HepG2 (cell line): ENCODE results near the gene LYSMD1. TPM values are rescaled to one million over a fixed set of nuclear protein-coding genes. Genes with fewer than 3 reads are reported as not detected.

ENCODE experiments used
- BRCA1 ChIP-seq: sonication (generic); formaldehyde crosslinking; IDR thresholded peaks from 2 replicates; pipeline ENCODE4 v1.4.0; 2020; ENCODE audit warnings: missing genetic modification reagents
- ELK4 ChIP-seq: sonication (generic); formaldehyde crosslinking; IDR thresholded peaks from 2 replicates; pipeline ENCODE4 v1.9.0; 2021; ENCODE audit warnings: missing genetic modification reagents, borderline replicate concordance
- ETV6 ChIP-seq: sonication (generic); formaldehyde crosslinking; conservative IDR thresholded peaks from 2 replicates; pipeline ENCODE4 v1.4.0; 2020; ENCODE audit warnings: missing genetic modification reagents
- FOXC1 ChIP-seq: sonication (generic); formaldehyde crosslinking; IDR thresholded peaks from 2 replicates; pipeline ENCODE4 v1.8.0; 2022; ENCODE audit warnings: mild to moderate bottlenecking, missing genetic modification reagents, borderline replicate concordance
- HOXA3 ChIP-seq: sonication (generic); formaldehyde crosslinking; IDR thresholded peaks from 2 replicates; pipeline ENCODE4 v1.5.0; 2020; ENCODE audit warnings: missing genetic modification reagents
- HOXA5 ChIP-seq: sonication (generic); formaldehyde crosslinking; IDR thresholded peaks from 2 replicates; pipeline ENCODE4 v1.4.0; 2020; ENCODE audit warnings: missing genetic modification reagents
- ISX ChIP-seq: sonication (generic); formaldehyde crosslinking; conservative IDR thresholded peaks from 2 replicates; pipeline ENCODE4 v1.5.0; 2020; ENCODE audit warnings: missing genetic modification reagents
- KAT2B ChIP-seq: fragments of 150-350 bp; IDR thresholded peaks from 2 replicates; pipeline ENCODE4 v1.6.1; 2014; ENCODE audit warnings: low read depth, low read length, borderline replicate concordance
- MTF2 ChIP-seq: sonication (generic); formaldehyde crosslinking; IDR thresholded peaks from 2 replicates; pipeline ENCODE4 v1.5.0; 2020; ENCODE audit warnings: missing genetic modification reagents, borderline replicate concordance
- NBN ChIP-seq: fragments of 450-650 bp; conservative IDR thresholded peaks from 2 replicates; pipeline ENCODE4 v1.6.1; 2017
- PCBP2 ChIP-seq: fragments of 200-400 bp; formaldehyde crosslinking; optimal IDR thresholded peaks from 2 replicates; pipeline ENCODE3; 2018; ENCODE audit warnings: low read length, low read depth; ENCODE audit not compliant: poor library complexity, severe bottlenecking
- PHF8 ChIP-seq: sonication (generic); formaldehyde crosslinking; IDR thresholded peaks from 2 replicates; pipeline ENCODE4 v1.5.0; 2020; ENCODE audit warnings: missing genetic modification reagents
- SMAD3 ChIP-seq: sonication (generic); formaldehyde crosslinking; IDR thresholded peaks from 2 replicates; pipeline ENCODE4 v1.4.0; 2020; ENCODE audit warnings: missing genetic modification reagents
- WIZ ChIP-seq: sonication (generic); formaldehyde crosslinking; IDR thresholded peaks from 2 replicates; pipeline ENCODE4 v1.5.1; 2020; ENCODE audit warnings: mild to moderate bottlenecking, missing genetic modification reagents
- ZNF136 ChIP-seq: sonication (generic); formaldehyde crosslinking; IDR thresholded peaks from 2 replicates; pipeline ENCODE4 v1.8.1; 2022; ENCODE audit warnings: low read depth, mild to moderate bottlenecking, moderate library complexity, missing genetic modification reagents
- ZNF350 ChIP-seq: sonication (generic); formaldehyde crosslinking; IDR thresholded peaks from 2 replicates; pipeline ENCODE4 v1.4.0; 2020; ENCODE audit warnings: mild to moderate bottlenecking, low read depth, missing genetic modification reagents, borderline replicate concordance
- ZNF446 ChIP-seq: sonication (generic); formaldehyde crosslinking; IDR thresholded peaks from 2 replicates; pipeline ENCODE4 v1.5.0; 2020; ENCODE audit warnings: mild to moderate bottlenecking, missing genetic modification reagents
- ZNF557 ChIP-seq: sonication (generic); formaldehyde crosslinking; IDR thresholded peaks from 2 replicates; pipeline ENCODE4 v1.4.0; 2020; ENCODE audit warnings: missing genetic modification reagents
- ZNF567 ChIP-seq: sonication (generic); formaldehyde crosslinking; IDR thresholded peaks from 2 replicates; pipeline ENCODE4 v1.8.1; 2023; ENCODE audit warnings: mild to moderate bottlenecking, missing genetic modification reagents, borderline replicate concordance
- ZNF720 ChIP-seq: sonication (generic); formaldehyde crosslinking; IDR thresholded peaks from 2 replicates; pipeline ENCODE4 v1.4.0; 2020; ENCODE audit warnings: missing genetic modification reagents
- polyA plus RNA-seq, 8 experiments: library from polyadenylated mRNA; depleted of rRNA in 3 of 8; stranded (reverse) in 7 of 8; unstranded in 1 of 8; fragments of >200 nt; fragmentation: Illumina TruSeq in 4 of 8; extraction: Trizol in 4 of 8; gene quantifications; 2 replicates each; pipeline versions ENCODE4 v1.2.1 to v1.2.3, GENCODE V29; 2011 to 2016; ENCODE audit warnings: low read depth in 4 of 8, missing spikeins in 1 of 8, mixed read lengths in 1 of 8; ENCODE audit not compliant: insufficient read depth in 1 of 8
- total RNA-seq, 5 experiments: library from RNA; depleted of rRNA; stranded (reverse); fragments of >200 nt; fragmentation: Illumina TruSeq; extraction: Trizol; gene quantifications; 2 replicates each; pipeline ENCODE4 v1.2.3, GENCODE V29; 2016; ENCODE audit warnings: low read depth in 1 of 5
- TF ChIP-seq, protein P1 (sequence below): IDR thresholded peaks from 2 replicates; pipeline ENCODE4 v1.6.1; 2018; ENCODE audit warnings: missing genetic modification reagents, mild to moderate bottlenecking, missing compliant biosample characterization
- TF ChIP-seq, protein P2 (sequence below): sonication (generic); formaldehyde crosslinking; IDR thresholded peaks from 2 replicates; pipeline ENCODE4 v1.5.0; 2020; ENCODE audit warnings: missing genetic modification reagents
- TF ChIP-seq, protein P3 (sequence below): sonication (generic); formaldehyde crosslinking; IDR thresholded peaks from 2 replicates; pipeline ENCODE4 v1.4.0; 2020; ENCODE audit warnings: missing genetic modification reagents

LYSMD1 gene
- total and polyA plus RNA-seq, 2 of the 13 experiments (the other 11 are each of a cell fraction or from before 2014, with no cell fraction given): 3.8 to 4.8 TPM

DNA sequence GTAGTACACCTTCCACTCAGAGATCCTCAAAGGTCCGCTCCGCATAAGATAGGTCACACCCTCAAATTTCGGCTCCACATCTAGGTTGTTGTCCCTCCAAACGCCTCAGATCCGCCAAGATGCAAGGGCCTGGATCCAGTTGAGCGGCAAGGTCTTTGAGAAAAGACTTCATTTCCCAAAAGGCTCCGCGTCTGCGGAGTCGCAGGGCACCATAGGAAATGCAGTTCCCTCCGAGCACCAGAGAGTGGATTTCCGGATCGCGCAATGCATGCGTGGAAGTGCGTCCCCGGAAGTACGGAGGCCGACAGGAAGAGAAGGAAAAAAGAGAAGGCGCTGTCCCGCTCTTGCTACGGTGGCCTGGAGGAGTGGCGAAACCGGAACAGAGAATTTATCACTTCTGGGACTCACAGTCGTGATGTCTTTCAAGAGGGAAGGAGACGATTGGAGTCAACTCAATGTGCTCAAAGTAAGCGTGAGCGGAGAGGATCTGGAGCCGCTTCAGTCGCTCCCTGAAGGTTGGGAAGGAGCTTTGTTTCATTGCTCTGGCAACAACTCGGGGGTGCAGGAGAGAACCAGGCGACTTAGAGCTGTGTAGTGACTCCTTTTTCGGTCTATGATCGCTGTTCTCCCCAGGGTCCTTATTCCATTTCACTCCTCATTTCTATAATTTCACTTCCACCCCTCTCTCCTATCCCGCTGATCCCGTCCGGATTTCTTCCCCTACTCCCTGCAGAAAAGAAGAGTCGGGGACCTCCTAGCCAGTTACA, at the start of gene LYSMD1, which contains the start of gene SCNM1 (continued):
- TF ChIP-seq BRCA1 (CRISPR knock-in tag) (0 out of 2 replicates have a peak, but pooled peaks have one; percentile 90), PCBP2 (no peak), MTF2 (CRISPR knock-in tag) (no peak), NBN (no peak), PHF8 (CRISPR knock-in tag) (peak; percentile 91), ZNF136 (CRISPR knock-in tag) (0 out of 2 replicates have a peak, but pooled peaks have one; percentile 47), HOXA5 (CRISPR knock-in tag) (peak; percentile 54; the same call in 1 of the 2 replicates), ZNF557 (CRISPR knock-in tag) (0 out of 2 replicates have a peak, but pooled peaks have one; percentile 41), ELK4 (CRISPR knock-in tag) (peak; percentile 98; the same call in 1 of the 2 replicates), HOXA3 (peak; percentile 95), ZNF720 (no peak), SMAD3 (CRISPR knock-in tag) (peak; percentile 65; the same call in 1 of the 2 replicates), ZNF350 (peak; percentile 74), WIZ (CRISPR knock-in tag) (peak; percentile 76; the same call in 1 of the 2 replicates), ETV6 (CRISPR knock-in tag) (no peak; the same call in 1 of the 2 replicates), ZNF567 (CRISPR knock-in tag) (no peak), ISX (CRISPR knock-in tag) (no peak), FOXC1 (CRISPR knock-in tag) (no peak), KAT2B (no peak), ZNF446 (CRISPR knock-in tag) (no peak)
- TF ChIP-seq, protein P1, sequence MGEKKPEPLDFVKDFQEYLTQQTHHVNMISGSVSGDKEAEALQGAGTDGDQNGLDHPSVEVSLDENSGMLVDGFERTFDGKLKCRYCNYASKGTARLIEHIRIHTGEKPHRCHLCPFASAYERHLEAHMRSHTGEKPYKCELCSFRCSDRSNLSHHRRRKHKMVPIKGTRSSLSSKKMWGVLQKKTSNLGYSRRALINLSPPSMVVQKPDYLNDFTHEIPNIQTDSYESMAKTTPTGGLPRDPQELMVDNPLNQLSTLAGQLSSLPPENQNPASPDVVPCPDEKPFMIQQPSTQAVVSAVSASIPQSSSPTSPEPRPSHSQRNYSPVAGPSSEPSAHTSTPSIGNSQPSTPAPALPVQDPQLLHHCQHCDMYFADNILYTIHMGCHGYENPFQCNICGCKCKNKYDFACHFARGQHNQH (CRISPR knock-in tag): peak; percentile 54
- TF ChIP-seq, protein P2, sequence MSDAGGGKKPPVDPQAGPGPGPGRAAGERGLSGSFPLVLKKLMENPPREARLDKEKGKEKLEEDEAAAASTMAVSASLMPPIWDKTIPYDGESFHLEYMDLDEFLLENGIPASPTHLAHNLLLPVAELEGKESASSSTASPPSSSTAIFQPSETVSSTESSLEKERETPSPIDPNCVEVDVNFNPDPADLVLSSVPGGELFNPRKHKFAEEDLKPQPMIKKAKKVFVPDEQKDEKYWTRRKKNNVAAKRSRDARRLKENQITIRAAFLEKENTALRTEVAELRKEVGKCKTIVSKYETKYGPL: peak; percentile 58; the same call in 1 of the 2 replicates
- TF ChIP-seq, protein P3, sequence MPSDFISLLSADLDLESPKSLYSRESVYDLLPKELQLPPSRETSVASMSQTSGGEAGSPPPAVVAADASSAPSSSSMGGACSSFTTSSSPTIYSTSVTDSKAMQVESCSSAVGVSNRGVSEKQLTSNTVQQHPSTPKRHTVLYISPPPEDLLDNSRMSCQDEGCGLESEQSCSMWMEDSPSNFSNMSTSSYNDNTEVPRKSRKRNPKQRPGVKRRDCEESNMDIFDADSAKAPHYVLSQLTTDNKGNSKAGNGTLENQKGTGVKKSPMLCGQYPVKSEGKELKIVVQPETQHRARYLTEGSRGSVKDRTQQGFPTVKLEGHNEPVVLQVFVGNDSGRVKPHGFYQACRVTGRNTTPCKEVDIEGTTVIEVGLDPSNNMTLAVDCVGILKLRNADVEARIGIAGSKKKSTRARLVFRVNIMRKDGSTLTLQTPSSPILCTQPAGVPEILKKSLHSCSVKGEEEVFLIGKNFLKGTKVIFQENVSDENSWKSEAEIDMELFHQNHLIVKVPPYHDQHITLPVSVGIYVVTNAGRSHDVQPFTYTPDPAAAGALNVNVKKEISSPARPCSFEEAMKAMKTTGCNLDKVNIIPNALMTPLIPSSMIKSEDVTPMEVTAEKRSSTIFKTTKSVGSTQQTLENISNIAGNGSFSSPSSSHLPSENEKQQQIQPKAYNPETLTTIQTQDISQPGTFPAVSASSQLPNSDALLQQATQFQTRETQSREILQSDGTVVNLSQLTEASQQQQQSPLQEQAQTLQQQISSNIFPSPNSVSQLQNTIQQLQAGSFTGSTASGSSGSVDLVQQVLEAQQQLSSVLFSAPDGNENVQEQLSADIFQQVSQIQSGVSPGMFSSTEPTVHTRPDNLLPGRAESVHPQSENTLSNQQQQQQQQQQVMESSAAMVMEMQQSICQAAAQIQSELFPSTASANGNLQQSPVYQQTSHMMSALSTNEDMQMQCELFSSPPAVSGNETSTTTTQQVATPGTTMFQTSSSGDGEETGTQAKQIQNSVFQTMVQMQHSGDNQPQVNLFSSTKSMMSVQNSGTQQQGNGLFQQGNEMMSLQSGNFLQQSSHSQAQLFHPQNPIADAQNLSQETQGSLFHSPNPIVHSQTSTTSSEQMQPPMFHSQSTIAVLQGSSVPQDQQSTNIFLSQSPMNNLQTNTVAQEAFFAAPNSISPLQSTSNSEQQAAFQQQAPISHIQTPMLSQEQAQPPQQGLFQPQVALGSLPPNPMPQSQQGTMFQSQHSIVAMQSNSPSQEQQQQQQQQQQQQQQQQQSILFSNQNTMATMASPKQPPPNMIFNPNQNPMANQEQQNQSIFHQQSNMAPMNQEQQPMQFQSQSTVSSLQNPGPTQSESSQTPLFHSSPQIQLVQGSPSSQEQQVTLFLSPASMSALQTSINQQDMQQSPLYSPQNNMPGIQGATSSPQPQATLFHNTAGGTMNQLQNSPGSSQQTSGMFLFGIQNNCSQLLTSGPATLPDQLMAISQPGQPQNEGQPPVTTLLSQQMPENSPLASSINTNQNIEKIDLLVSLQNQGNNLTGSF (CRISPR knock-in tag): no peak
